Upper lobe of right lung (tissue), 1 donor: ENCODE measurements around the gene IL15RA. TPM values are rescaled to one million over a fixed set of nuclear protein-coding genes. Genes with fewer than 3 reads are reported as not detected.
"Not testable (repeated sequence)": the region's sequence is repeated elsewhere in the genome, so short reads cannot be mapped to it uniquely, and the experiment has no call there.

Experiments
- ATAC-seq: fragments of 200-7000 bp; cut with Tn5 transposase; one replicate; pipeline ENCODE4 v1.9.1; 2020; ENCODE audit warnings: mild to moderate bottlenecking, moderate library complexity
- DNase-seq: peaks from one replicate; pipeline ENCODE4 v3.0.0-alpha.2; 2020
- H3K27ac ChIP-seq: fragments of 200-600 bp; one replicate; pipeline ENCODE4 v1.8.0; 2022
- H3K27me3 ChIP-seq: fragments of 200-600 bp; one replicate; pipeline ENCODE4 v1.8.0; 2022; ENCODE audit warnings: mild to moderate bottlenecking
- H3K36me3 ChIP-seq: fragments of 200-600 bp; one replicate; pipeline ENCODE4 v1.8.0; 2022
- H3K4me1 ChIP-seq: fragments of 200-600 bp; one replicate; pipeline ENCODE4 v1.8.0; 2022
- H3K4me3 ChIP-seq: fragments of 200-600 bp; one replicate; pipeline ENCODE4 v1.8.0; 2022; ENCODE audit warnings: mild to moderate bottlenecking
- H3K9me3 ChIP-seq: fragments of 200-600 bp; one replicate; pipeline ENCODE4 v1.8.0; 2022
- intact Hi-C: fragments of 100-400 bp; cut with DNase I; formaldehyde crosslinking; loops from one replicate; pipeline ENCODE4 v1.11.0; 2022
- total RNA-seq: library from RNA; stranded (reverse); fragmentation: NEBNext Ultra II Directional; extraction: Animal tissue kit (Norgen Biotek cat#: 25700); gene quantifications from one replicate; pipeline ENCODE4 v1.2.1, GENCODE V29; 2021
- TF ChIP-seq, protein P1 (sequence below): fragments of 200-600 bp; IDR thresholded peaks from one replicate; pipeline ENCODE4 v1.8.0; 2022; ENCODE audit warnings: antibody characterized with exemption
- donor health status: DM: no; HTN: yes; CAD: no; lungs with severe emphysema.

The IL15RA gene
- total RNA-seq, 1 donor from 2014 or later: 36.7 TPM

DNA sequence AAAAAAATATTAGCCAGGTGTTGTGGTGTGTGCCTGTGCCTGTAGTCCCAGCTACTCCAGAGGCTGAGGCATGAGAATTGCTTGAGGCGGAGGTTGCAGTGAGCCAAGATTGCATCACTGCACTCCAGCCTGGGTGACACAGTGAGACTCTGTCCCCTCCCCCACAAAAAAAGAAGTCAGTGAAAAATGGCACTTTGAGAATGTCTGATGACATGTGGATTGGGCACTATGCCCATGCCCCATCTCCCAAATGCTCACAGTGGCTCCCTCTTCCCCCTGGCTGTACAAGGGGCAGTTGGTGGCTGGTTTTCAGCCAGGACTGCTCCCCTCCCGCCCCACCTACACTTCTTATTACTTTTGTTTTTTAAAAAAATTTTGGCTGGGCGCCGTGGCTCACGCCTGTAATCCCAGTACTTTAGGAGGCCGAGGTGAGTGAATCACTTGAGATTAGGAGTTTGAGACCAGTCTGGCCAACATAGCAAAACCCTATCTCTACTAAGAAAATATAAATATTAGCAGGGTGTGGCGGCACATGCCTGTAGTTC, 26.1 kb downstream of the IL15RA start:
- DNase-seq: peak; percentile 77
- ATAC-seq: peak; percentile 89
- no peaks in the 10 kb centered on the region for H3K27me3 ChIP-seq

DNA sequence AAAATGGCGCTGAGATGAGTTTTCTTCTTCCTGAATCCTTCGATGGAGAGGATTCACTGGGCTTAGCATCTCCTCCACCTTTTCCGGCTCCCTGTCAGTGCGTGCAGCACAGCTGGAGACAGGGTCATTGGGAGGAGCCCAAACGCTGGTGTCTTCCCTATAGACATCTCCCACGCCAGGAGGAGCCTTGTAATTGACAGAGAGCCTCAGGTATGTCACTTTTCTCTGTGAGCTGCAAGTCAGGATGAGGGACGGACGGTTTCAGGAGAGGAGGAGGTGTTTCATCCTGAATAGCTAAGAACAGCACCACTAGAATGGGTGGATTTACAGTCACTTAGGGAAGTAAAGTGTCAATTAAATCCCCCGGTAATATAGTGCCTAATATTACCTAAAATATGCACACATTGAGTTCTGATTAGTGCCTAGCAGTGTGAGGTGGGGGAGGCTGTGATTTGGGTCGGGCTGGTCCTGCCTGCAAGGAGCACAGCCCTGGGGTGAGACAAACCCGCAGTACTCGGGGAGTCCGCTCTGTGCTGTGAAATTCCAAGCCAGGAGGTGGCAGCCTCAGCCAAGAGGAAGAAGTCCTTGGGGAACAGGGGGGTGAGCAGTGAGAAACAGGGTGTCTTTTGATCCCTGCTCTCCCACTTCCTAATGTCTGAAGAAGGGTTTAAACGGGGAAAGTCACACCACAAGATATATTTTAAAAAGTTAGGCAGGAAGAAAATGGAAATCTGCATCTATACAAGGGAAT, 28.2 kb downstream of the IL15RA start:
- Histone ChIP-seq H3K9me3 (no peaks in the 10 kb centered on the region), H3K4me1 (peaks cover 65% of the 10 kb centered on the region), H3K27ac (peak overlapping the region; percentile 81), H3K36me3 (peaks cover 18% of the 10 kb centered on the region), H3K4me3 (no peak overlapping the region), H3K27me3 (no peaks in the 10 kb centered on the region)
- intact Hi-C loops: no loop called here
- ATAC-seq (peak; percentile 72), DNase-seq (peak; percentile 82)
- TF ChIP-seq, protein P1, sequence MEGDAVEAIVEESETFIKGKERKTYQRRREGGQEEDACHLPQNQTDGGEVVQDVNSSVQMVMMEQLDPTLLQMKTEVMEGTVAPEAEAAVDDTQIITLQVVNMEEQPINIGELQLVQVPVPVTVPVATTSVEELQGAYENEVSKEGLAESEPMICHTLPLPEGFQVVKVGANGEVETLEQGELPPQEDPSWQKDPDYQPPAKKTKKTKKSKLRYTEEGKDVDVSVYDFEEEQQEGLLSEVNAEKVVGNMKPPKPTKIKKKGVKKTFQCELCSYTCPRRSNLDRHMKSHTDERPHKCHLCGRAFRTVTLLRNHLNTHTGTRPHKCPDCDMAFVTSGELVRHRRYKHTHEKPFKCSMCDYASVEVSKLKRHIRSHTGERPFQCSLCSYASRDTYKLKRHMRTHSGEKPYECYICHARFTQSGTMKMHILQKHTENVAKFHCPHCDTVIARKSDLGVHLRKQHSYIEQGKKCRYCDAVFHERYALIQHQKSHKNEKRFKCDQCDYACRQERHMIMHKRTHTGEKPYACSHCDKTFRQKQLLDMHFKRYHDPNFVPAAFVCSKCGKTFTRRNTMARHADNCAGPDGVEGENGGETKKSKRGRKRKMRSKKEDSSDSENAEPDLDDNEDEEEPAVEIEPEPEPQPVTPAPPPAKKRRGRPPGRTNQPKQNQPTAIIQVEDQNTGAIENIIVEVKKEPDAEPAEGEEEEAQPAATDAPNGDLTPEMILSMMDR: peak; percentile 58

More for the DNA sequence above, 26.1 kb downstream of the IL15RA start:
- H3K4me3 ChIP-seq: no peak overlapping the region
- intact Hi-C loops: no loop called here
- no peaks in the 10 kb centered on the region for H3K9me3 ChIP-seq
- TF ChIP-seq, protein P1: no peak
- peak overlapping the region; percentile 81 for H3K27ac ChIP-seq
- peaks cover 47% of the 10 kb centered on the region for H3K4me1 ChIP-seq
- peaks cover 35% of the 10 kb centered on the region for H3K36me3 ChIP-seq

DNA sequence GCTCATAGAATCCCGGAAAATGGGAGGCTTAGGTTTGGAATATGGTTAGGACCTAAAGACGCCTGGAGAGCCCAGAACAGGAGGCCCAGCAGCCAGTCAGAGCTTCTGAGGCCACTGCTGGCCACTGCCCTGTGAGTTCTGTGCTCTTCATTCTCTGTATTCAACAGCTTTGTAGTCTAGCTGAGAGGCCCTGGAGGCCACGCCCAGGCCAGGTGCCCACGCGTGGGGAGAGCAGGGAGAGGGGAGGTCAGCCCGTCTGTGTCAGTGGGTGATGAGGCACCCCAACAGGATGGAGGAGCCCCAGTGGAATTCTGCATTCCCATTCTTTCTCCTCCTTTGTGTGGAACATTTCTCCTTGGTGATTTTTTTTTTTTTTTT, 29.1 kb downstream of the IL15RA start:
- no peak overlapping the region for H3K4me3 ChIP-seq
- TF ChIP-seq, protein P1: no peak
- no peaks in the 10 kb centered on the region for H3K27me3 ChIP-seq
- DNase-seq (no peak), ATAC-seq (no peak)
- peaks cover 74% of the 10 kb centered on the region for H3K4me1 ChIP-seq
- peaks cover 12% of the 10 kb centered on the region for H3K36me3 ChIP-seq
- no peak overlapping the region for H3K27ac ChIP-seq
- no peaks in the 10 kb centered on the region for H3K9me3 ChIP-seq
- intact Hi-C loops: no loop called here

DNA sequence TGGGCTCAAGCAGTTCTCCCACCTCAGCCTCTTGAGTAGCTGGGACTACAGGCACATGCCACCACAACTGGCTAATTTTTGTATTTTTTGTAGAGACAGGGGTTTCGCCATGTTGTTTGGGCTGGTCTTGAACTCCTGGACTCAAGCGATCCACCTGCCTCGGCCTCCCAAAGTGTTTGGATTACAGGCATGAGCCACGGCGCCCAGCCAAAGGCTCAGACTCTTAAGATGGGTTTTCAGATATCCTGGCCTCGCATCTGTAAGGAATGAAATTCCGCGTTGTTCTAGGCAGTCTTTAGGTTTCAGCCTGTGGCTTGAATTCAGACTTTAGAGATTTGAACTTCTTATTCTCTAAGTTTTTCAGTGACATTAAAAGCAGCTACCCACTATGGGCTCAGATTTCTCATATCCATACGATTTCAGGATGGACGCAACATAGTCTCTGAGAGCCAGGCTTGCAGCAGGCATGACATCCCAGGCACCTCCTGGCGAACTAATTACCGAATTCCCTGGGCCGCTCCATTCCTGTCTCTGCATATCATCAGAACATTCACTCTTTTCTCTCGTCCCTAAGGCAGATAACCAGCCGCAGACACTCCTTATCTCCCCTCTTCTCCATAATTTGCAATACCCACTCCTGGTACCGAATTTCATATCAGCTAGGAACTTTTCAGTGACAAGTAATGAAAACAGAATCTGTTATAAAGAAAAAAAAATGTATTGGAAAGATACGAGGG, 29.7 kb downstream of the IL15RA start:
- no peaks in the 10 kb centered on the region for H3K27me3 ChIP-seq
- ATAC-seq: no peak
- peaks cover 78% of the 10 kb centered on the region for H3K4me1 ChIP-seq
- no peaks in the 10 kb centered on the region for H3K9me3 ChIP-seq
- peaks cover 6% of the 10 kb centered on the region for H3K36me3 ChIP-seq
- no peak for DNase-seq
- H3K27ac ChIP-seq: peak overlapping the region; percentile 84
- H3K4me3 ChIP-seq: no peak overlapping the region
- TF ChIP-seq, protein P1: no peak
- intact Hi-C loops: no loop called here

DNA sequence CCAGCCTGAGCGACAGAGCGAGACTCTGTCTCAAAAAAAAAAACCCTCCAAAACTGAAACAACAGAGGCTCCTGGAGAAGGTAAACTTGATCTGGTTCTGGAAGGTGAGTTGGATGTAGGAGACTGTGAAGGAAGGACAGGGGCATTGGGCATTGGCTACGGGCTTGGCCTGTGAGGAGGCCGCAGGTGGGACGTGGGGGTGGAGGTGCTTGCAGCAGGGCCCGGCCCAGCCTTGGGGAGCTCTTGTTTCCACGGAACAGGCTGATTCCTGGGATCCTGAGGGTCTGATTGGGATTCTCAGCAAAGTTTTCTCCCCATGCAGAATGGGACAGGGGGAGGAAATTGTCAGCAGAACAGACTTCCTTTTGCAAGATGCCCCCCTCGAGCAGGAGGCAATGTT, 30.6 kb downstream of the IL15RA start:
- no peak for ATAC-seq
- intact Hi-C loops: no loop called here
- H3K27ac ChIP-seq: peak overlapping the region; percentile 84

DNA sequence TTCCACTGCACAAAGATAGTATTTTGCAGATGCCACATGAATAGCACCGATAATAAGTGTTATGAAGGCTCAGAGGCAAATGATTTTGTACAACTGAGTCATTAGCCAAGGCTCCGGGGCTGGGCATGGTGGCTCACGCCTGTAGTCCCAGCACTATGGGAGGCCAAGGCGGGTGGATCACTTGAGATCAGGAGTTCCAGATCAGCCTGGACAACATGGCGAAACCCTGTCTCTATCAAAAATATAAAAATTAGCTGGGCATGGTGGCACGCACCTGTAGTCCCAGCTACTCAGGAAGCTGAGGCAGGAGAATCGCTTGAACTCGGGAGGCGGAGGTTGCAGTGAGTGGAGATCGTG, 30.9 kb downstream of the IL15RA start:
- DNase-seq, intact Hi-C loops, H3K27me3 ChIP-seq, H3K4me3 ChIP-seq, H3K9me3 ChIP-seq, ATAC-seq, H3K36me3 ChIP-seq: not testable (repeated sequence)
- Histone ChIP-seq H3K27ac (peak overlapping the region; percentile 84), H3K4me1 (peaks cover 82% of the 10 kb centered on the region)

More for the DNA sequence above, 30.6 kb downstream of the IL15RA start:
- no peak overlapping the region for H3K4me3 ChIP-seq
- peaks cover 3% of the 10 kb centered on the region for H3K36me3 ChIP-seq
- TF ChIP-seq, protein P1: no peak
- peaks cover 83% of the 10 kb centered on the region for H3K4me1 ChIP-seq
- DNase-seq: no peak
- H3K9me3 ChIP-seq: no peaks in the 10 kb centered on the region
- no peaks in the 10 kb centered on the region for H3K27me3 ChIP-seq
